Osteoblast (primary cell): ENCODE measurements around the gene KDM6B. TPM values are rescaled to one million over a fixed set of nuclear protein-coding genes. Genes with fewer than 3 reads are reported as not detected.
A peak's percentile ranks its signal among the peaks of the same experiment; 100 is the strongest.

Source experiments
- DNase-seq: peaks from one replicate; pipeline ENCODE4 v3.0.0; 2011; ENCODE audit warnings: low spot score, mixed read lengths; ENCODE audit not compliant: insufficient read length; ENCODE audit errors: missing footprints
- H2AFZ ChIP-seq: 2 replicates; pipeline ENCODE4 v1.6.0; 2011; ENCODE audit warnings: mild to moderate bottlenecking, low read length
- H3K27ac ChIP-seq: 2 replicates; pipeline ENCODE4 v1.5.1; 2011; ENCODE audit warnings: mild to moderate bottlenecking, low read depth, low read length, moderate library complexity
- H3K27me3 ChIP-seq: 2 replicates; pipeline ENCODE4 v1.6.0; 2012; ENCODE audit warnings: mild to moderate bottlenecking, control low read depth, inconsistent platforms, low read length, moderate library complexity; ENCODE audit not compliant: insufficient read depth
- H3K36me3 ChIP-seq: 2 replicates; pipeline ENCODE4 v1.5.1; 2011; ENCODE audit warnings: mild to moderate bottlenecking, low read length, control low read depth, moderate library complexity; ENCODE audit not compliant: insufficient read depth
- H3K4me1 ChIP-seq: 2 replicates; pipeline ENCODE4 v1.5.1; 2011; ENCODE audit warnings: mild to moderate bottlenecking, low read length, control low read depth, moderate library complexity; ENCODE audit not compliant: insufficient read depth
- H3K4me2 ChIP-seq: 2 replicates; pipeline ENCODE4 v1.6.0; 2011; ENCODE audit warnings: mild to moderate bottlenecking, low read length; ENCODE audit not compliant: insufficient read depth
- H3K4me3 ChIP-seq: fragments of 200-600 bp; sonication (generic); 3 replicates; pipeline ENCODE4 v1.5.1; 2012; ENCODE audit warnings: mild to moderate bottlenecking, low read length, inconsistent platforms; ENCODE audit not compliant: insufficient read depth
- H3K79me2 ChIP-seq: 2 replicates; pipeline ENCODE4 v1.6.0; 2012; ENCODE audit warnings: mild to moderate bottlenecking, low read length, control low read depth, inconsistent platforms; ENCODE audit not compliant: insufficient read depth
- H3K9me3 ChIP-seq: 2 replicates; pipeline ENCODE4 v1.5.1; 2011; ENCODE audit warnings: low read depth, low read length, control low read depth
- H4K20me1 ChIP-seq: 2 replicates; pipeline ENCODE4 v1.6.0; 2012; ENCODE audit warnings: mild to moderate bottlenecking, low read length, control low read depth; ENCODE audit not compliant: insufficient read depth
- total RNA-seq: library from RNA; depleted of rRNA; stranded (reverse); fragments of >200 nt; gene quantifications from 2 replicates; pipeline ENCODE4 v1.2.3, GENCODE V29; 2012
- TF ChIP-seq, protein P1 (sequence below): IDR thresholded peaks from 2 replicates; pipeline ENCODE4 v1.5.1; 2011; ENCODE audit warnings: mild to moderate bottlenecking, low read depth, low read length, moderate library complexity; ENCODE audit errors: extremely low read depth

Gene KDM6B
- total RNA-seq, 1 donor = 12.3 TPM

DNA sequence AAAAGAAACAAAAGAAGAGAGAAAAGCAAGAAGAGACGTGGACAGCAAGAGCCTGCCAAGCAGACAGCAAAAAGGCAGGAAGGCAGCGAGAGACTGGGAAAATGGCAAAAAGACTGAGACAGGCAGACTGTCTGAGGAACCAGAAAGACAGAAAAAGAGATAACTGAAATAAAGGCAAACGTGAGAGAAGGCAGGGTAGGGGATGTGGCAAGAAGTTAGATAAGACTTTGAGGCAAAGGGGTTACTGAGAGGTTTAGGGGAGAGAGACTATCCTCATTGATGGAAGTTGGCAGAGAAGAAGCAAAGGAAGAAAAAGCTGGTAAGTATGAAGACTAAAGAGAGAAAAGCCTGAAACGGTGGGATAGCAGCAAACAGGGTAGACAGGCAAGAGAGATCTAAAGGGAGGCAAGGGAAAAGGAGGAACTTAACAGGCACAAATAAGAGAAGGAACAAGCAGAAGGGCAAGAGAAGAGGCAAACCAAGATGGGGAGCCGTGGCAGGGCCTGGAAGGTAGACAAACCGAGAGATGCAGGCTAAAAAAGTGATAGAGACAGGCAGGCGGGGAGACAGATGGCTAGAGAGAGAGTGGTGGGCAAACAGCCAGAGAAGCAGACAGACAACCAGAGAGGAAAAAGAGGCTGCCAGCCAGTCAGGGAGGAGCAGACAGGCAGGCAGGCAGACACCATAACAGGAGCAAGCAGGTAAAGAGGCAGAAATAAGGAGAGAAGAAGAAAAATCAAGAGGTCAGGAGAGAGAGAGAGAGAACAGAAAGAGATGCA is 47.4 kb downstream of the KDM6B start:
- no peak overlapping the region for H3K27ac ChIP-seq
- peaks cover 38% of the 10 kb centered on the region for H3K36me3 ChIP-seq
- H3K27me3 ChIP-seq = no peaks in the 10 kb centered on the region
- H4K20me1 ChIP-seq = no peaks in the 10 kb centered on the region
- H3K79me2 ChIP-seq = peaks cover 9% of the 10 kb centered on the region
- no peak for DNase-seq
- no peak overlapping the region for H3K4me3 ChIP-seq
- H2AFZ ChIP-seq = no peak overlapping the region
- peaks cover 12% of the 10 kb centered on the region for H3K4me1 ChIP-seq
- H3K9me3 ChIP-seq = no peaks in the 10 kb centered on the region
- TF ChIP-seq, protein P1, sequence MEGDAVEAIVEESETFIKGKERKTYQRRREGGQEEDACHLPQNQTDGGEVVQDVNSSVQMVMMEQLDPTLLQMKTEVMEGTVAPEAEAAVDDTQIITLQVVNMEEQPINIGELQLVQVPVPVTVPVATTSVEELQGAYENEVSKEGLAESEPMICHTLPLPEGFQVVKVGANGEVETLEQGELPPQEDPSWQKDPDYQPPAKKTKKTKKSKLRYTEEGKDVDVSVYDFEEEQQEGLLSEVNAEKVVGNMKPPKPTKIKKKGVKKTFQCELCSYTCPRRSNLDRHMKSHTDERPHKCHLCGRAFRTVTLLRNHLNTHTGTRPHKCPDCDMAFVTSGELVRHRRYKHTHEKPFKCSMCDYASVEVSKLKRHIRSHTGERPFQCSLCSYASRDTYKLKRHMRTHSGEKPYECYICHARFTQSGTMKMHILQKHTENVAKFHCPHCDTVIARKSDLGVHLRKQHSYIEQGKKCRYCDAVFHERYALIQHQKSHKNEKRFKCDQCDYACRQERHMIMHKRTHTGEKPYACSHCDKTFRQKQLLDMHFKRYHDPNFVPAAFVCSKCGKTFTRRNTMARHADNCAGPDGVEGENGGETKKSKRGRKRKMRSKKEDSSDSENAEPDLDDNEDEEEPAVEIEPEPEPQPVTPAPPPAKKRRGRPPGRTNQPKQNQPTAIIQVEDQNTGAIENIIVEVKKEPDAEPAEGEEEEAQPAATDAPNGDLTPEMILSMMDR = no peak
- no peak overlapping the region for H3K4me2 ChIP-seq

DNA sequence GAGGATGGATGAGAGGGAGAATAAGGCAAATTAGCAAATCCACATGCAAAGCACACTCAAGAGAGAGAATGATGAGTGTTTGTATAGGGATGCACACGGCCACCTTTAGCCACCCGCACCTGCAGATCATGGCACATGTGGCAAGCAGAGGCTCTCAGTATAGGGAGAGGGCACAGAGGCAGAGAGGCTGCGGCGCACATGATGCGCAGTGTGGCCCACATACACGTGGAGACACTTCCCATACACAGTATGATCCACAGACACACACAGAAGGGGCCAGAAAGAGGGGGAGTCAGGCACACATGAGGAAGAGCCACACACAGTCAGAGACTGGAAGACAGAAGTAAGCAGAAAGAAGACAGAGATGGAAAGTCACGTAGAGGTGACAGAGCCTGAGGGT is 48.1 kb downstream of the KDM6B start:
- no peak overlapping the region for H3K4me2 ChIP-seq
- no peak overlapping the region for H2AFZ ChIP-seq
- peaks cover 38% of the 10 kb centered on the region for H3K36me3 ChIP-seq
- peaks cover 18% of the 10 kb centered on the region for H3K4me1 ChIP-seq
- H4K20me1 ChIP-seq = no peaks in the 10 kb centered on the region
- no peaks in the 10 kb centered on the region for H3K27me3 ChIP-seq
- H3K4me3 ChIP-seq = no peak overlapping the region
- DNase-seq = no peak
- H3K27ac ChIP-seq = no peak overlapping the region
- TF ChIP-seq, protein P1 = no peak
- no peaks in the 10 kb centered on the region for H3K9me3 ChIP-seq
- peaks cover 9% of the 10 kb centered on the region for H3K79me2 ChIP-seq

DNA sequence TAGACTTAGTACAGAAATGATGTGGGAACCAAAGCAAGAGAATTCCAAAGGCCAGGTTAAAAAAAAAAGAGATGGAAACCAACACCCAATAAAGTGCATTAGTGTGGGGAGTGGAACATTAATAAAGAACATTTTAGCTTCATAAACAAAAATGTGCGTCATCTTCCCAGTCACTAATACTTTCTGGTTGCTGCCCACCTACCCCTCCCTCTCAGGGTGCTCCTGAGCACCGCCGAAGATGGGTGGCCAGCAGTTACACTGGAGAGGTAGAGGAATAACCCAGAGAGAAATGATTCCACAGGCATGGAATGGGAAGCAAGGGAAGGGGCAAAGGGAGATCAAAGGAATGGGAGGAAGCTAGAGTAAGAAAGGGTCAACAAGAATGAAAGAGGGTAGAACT is 48.6 kb downstream of the KDM6B start:
- Histone ChIP-seq H3K4me1 (peaks cover 21% of the 10 kb centered on the region), H3K27me3 (no peaks in the 10 kb centered on the region), H3K79me2 (peaks cover 9% of the 10 kb centered on the region), H3K4me2 (no peak overlapping the region), H2AFZ (no peak overlapping the region), H3K4me3 (no peak overlapping the region), H4K20me1 (no peaks in the 10 kb centered on the region), H3K36me3 (peaks cover 38% of the 10 kb centered on the region), H3K9me3 (no peaks in the 10 kb centered on the region), H3K27ac (peak overlapping the region; percentile 68)
- TF ChIP-seq, protein P1 = no peak
- no peak for DNase-seq

Other genes starting within 250 kb of the KDM6B start
- gene SOX15, start 244.1 kb upstream of the KDM6B start, total RNA-seq = 0.59 and 0.72 TPM in 2 replicates
- gene FXR2, start 219.3 kb upstream of the KDM6B start, total RNA-seq = 41.8 and 42.7 TPM in 2 replicates
- 41.3 and 52.5 TPM in 2 replicates for gene SAT2, start 206.4 kb upstream of the KDM6B start, total RNA-seq
- gene SHBG, start 204.1 kb upstream of the KDM6B start, total RNA-seq = 0.36 and 0.88 TPM in 2 replicates
- gene ATP1B2, start 183.3 kb upstream of the KDM6B start, total RNA-seq = under 0.01 TPM in 1 of 2 replicates, not detected in the other
- 63.9 and 71.3 TPM in 2 replicates for gene TP53, start 146.7 kb upstream of the KDM6B start, total RNA-seq
- gene WRAP53, start 145.7 kb upstream of the KDM6B start, total RNA-seq = 3.5 and 4.3 TPM in 2 replicates
- 1.8 and 2.7 TPM in 2 replicates for gene EFNB3, start 129.0 kb upstream of the KDM6B start, total RNA-seq
- gene DNAH2, start 116.5 kb upstream of the KDM6B start, total RNA-seq = under 0.01 and 0.88 TPM in 2 replicates
- 0.29 and 0.36 TPM in 2 replicates for gene TMEM88, start 20.8 kb downstream of the KDM6B start, total RNA-seq
- gene NAA38, start 23.3 kb downstream of the KDM6B start, total RNA-seq = 25.3 and 29.7 TPM in 2 replicates
- 8.3 and 10.5 TPM in 2 replicates for gene CYB5D1, start 23.8 kb downstream of the KDM6B start, total RNA-seq
- 95.2 and 97.0 TPM in 2 replicates for gene CHD3, start 54.6 kb downstream of the KDM6B start, total RNA-seq
- 2.4 and 3.6 TPM in 2 replicates for gene RNF227, start 82.1 kb downstream of the KDM6B start, total RNA-seq
- under 0.01 and 0.29 TPM in 2 replicates for gene KCNAB3, start 95.6 kb downstream of the KDM6B start, total RNA-seq
- gene TRAPPC1, start 97.7 kb downstream of the KDM6B start, total RNA-seq = 26.1 and 27.4 TPM in 2 replicates
- gene CNTROB, start 98.0 kb downstream of the KDM6B start, total RNA-seq = 20.6 and 21.5 TPM in 2 replicates
- gene GUCY2D, start 168.4 kb downstream of the KDM6B start, total RNA-seq = not detected in 2 replicates
- under 0.01 TPM in 2 replicates for gene ALOX15B, start 204.8 kb downstream of the KDM6B start, total RNA-seq